Measurements from ENCODE around the gene ORC6. TPM values are rescaled to one million over a fixed set of nuclear protein-coding genes. Genes with fewer than 3 reads are reported as not detected.

ORC6 gene
- polyA plus RNA-seq, 4 donors, result 15.0 to 33.7 (median 20.1) TPM

GRCh38 chr16:46700048-46700447 is 10.6 kb downstream of the ORC6 start:
- DNase-seq (ENCODE audit: low read depth in 4 of 4, low spot score in 3 of 4), result no peak

- no peak for DNase-seq (ENCODE audit: low read depth in 4 of 4, low spot score in 3 of 4)
Measured at GRCh38 chr16:46701615-46702014, 12.2 kb downstream of the ORC6 start.

GRCh38 chr16:46702030-46702429 is 12.6 kb downstream of the ORC6 start:
- DNase-seq (ENCODE audit: low read depth in 4 of 4, low spot score in 3 of 4), result no peak

DNA sequence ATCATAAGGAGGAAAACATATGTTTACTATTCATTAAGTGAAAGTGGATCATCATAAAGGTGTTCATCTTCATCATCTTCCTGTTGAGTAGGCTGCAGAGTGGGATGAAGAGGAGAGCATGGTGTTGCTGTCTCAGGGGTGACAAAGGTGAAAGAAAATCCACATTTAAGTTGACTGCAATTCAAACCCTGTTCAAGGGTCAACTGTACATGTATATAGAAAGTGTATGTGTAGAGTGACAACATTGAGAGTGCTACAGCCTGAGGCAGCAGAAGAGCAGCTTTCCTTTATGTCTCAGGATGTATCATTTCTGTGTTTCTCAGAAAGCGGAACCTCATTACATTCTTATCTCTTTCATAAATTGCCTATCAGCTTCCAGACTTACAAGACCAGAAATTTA is 17.2 kb downstream of the ORC6 start:
- DNase-seq (ENCODE audit: low read depth in 4 of 4, low spot score in 3 of 4), result no peak

- no peak for DNase-seq (ENCODE audit: low read depth in 4 of 4, low spot score in 3 of 4)
Measured at GRCh38 chr16:46709469-46710005, 20.1 kb downstream of the ORC6 start.

DNA sequence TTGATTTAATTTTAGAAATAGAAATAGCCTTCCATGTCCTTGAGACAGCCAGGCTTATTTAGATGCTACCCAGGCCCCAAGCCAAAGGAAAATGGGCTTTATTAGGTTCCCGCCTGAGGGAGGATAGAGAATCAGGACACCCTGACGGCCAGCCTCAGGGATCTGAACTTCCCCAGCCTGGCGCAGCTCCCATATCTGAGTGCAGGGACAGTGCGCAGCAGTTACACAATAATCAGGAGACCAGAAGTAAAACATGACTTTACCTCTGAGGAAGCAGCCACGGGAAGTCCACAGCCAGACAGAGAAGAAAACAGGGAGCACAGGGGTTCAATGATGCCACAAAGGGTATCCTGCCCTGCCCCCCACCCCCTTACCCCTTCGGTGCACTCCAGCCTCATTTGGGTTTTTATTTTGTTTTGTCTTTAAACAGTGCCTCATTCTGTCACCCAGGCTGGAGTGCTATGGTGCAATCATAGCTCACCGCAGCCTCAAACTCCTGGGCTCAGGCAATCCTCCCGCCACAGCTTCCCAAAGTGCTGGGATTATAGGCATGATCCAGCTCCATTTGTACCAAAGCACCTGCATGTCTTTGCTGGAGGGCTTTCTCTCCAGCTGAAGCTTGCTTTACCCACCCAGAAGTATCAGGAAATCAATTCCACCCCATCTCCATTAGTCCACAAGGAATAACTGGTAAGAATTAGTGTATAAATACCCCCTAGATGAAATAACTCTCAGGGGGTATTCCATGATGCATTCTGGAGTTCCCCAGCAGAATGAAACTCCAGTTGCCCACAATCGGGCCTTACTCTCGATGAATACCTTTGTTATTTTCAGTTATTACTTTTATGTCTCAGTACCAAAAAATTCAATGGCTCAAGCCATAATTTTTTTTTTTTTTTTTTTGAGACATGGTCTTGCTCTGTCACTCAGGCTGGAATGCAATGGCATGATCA is 21.9 kb downstream of the ORC6 start:
- no peak for DNase-seq (ENCODE audit: low read depth in 4 of 4, low spot score in 3 of 4)

DNA sequence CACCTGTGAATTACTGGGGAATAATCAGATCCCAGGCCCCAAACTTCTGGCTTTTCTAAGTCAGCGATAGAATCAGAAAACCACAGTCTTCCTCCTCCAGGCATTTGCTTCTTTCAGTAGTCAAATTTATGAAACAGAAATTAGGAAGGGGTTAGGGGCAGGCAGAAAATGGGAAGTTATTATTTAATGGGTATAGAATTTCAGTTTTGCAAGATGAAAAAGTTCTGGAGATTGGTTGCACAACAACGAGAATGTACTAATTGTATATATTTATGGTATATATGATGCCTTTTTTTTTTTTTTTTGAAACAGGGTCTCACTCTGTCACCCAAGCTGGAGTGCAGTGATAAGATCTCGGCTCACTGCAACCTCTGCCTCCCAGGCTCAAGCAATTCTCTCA is 23.5 kb downstream of the ORC6 start:
- no peak for DNase-seq (ENCODE audit: low read depth in 4 of 4, low spot score in 3 of 4)

- no peak for DNase-seq (ENCODE audit: low read depth in 4 of 4, low spot score in 3 of 4)
Measured at GRCh38 chr16:46713634-46714033, 24.2 kb downstream of the ORC6 start.

DNA sequence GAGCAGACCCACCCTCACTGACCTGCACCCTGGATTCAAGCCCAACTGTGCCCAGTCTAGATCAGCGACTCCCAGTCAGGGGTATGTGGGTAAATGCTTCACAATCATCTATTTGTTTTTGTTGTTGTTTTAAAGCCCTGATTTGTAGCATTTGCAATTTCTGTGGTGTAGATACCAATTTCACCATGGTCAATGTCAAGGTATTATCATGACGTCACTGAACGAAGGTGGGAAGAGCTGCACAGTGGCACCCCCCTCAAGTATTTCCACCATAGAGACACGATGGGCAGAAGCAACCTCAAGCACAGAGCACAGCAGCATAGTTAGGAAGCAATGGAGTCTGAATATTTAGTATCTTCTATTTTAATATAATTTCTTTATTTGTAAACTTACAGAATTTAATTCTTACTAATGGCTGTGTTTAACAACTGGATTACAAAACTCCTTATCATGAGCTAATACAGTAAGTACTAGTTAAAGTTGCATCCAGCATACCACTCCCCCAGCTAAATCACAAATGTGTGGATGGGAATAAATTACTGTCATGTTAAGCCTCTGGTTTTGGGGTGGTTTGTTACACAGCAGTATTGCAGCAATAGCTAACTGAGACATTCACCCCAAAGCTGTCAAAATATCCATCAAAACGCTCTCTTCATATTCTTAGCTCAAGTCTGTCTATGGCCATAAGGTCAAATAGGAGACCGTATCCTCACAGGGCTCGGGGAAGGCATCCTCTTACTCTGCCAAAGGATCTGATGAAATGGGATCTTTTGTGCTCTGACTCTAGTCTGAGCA is 25.5 kb downstream of the ORC6 start:
- DNase-seq (ENCODE audit: low read depth in 4 of 4, low spot score in 3 of 4), result no peak

DNA sequence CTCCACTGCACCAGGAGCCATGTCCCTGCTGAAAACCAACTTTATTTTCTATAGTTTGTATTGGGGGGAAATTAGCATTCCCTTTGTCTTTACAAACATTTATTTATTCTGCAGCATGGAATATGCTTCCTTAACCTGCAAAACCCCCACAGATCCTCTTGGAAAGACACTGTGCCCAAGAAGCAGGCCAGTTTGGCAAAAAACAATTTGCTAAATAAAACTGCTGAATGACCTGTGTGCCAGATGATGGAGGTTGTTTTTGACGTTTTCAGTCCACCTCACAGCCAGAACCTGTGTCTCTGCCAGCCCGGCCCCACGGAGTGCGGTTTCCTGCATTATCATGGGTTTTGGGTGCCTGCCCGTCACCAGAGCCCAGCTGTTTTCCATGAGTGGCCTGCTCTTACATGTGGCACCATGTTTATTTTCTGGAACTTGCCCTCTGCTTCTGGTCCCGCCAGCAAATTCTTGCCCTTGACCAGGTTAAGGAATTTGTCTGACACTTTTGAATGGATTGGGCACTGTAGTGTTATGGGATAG is 26.4 kb downstream of the ORC6 start:
- DNase-seq (ENCODE audit: low read depth in 4 of 4, low spot score in 3 of 4), result no peak

DNA sequence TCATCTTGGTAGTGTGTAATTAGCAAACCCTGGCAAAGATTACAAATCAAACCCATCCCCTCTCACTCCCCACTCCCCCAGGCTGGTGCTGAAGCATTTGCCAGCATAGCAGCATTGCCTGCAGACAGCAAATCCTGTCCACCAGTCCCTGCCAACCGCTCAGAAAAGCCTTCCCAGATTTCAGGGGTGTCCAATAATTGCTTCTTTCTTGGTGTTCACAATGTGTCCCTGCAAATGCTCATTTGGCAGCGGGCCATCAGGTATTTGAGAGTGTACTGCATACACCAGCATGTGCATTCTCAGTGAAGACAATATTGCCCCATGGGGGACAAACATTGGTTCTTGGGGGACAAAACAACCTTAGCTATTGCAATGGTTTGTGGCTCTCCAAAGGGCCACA is 28.2 kb downstream of the ORC6 start:
- no peak for DNase-seq (ENCODE audit: low read depth in 4 of 4, low spot score in 3 of 4)

DNA sequence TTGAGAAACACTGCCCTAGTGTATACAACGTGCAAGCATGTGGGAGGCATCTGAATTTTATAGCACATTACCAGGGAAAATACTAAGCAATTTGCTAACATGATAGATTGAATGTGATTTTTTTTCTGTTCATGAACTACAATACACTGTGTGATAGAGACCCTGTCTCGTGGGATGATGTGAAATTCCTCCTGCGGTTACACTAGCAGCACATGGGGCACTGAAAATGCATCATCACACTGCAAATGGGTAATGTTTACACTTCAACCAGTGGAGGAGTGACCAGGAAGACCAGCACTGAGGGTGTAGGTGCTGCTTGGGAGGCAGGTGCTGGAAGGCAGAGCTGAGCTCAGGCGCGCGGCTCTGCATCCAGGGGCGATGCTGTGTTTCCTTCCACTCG is 28.8 kb downstream of the ORC6 start:
- DNase-seq (ENCODE audit: low read depth in 4 of 4, low spot score in 3 of 4), result no peak

DNA sequence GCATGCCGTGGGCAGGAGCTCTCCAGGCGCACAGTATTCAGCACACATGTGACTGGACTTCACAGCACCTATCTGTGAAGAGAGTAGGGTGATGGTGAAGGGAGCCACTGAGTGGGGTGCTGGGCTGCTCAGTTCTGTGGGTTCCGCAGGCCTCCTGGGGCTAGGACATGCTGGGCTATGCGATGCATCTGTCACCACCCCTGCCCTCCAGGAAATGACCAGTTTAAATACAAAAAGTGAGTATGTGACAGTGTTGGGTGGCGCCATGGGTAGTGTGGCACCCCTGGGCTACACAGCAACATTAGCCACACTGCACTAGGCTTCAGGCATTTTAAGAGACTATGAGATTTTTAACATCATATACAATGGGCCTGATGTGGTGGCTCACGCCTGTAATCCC is 30.1 kb downstream of the ORC6 start:
- DNase-seq (ENCODE audit: low read depth in 4 of 4, low spot score in 3 of 4), result no peak

GRCh38 chr16:46720619-46721018 is 31.2 kb downstream of the ORC6 start:
- DNase-seq (ENCODE audit: low read depth in 4 of 4, low spot score in 3 of 4), result no peak

- DNase-seq (ENCODE audit: low read depth in 4 of 4, low spot score in 3 of 4), result no peak
Measured at GRCh38 chr16:46721885-46722284, 32.4 kb downstream of the ORC6 start.

- DNase-seq (ENCODE audit: low read depth in 4 of 4, low spot score in 3 of 4), result no peak
Measured at GRCh38 chr16:46727184-46727583, 37.7 kb downstream of the ORC6 start.

GRCh38 chr16:46727630-46728029 is 38.2 kb downstream of the ORC6 start:
- no peak for DNase-seq (ENCODE audit: low read depth in 4 of 4, low spot score in 3 of 4)

GRCh38 chr16:46728806-46729205 is 39.3 kb downstream of the ORC6 start:
- DNase-seq (ENCODE audit: low read depth in 4 of 4, low spot score in 3 of 4), result no peak

- DNase-seq (ENCODE audit: low read depth in 4 of 4, low spot score in 3 of 4), result no peak
Measured at GRCh38 chr16:46729326-46729995, 40.0 kb downstream of the ORC6 start.

GRCh38 chr16:46730126-46730525 is 40.7 kb downstream of the ORC6 start:
- no peak for DNase-seq (ENCODE audit: low read depth in 4 of 4, low spot score in 3 of 4)
